Aorta (tissue), 5 donors: ENCODE results near the gene PPFIA4. TPM values are rescaled to one million over a fixed set of nuclear protein-coding genes. Genes with fewer than 3 reads are reported as not detected.

Experiments
- ATAC-seq: fragments of 200-7000 bp; cut with Tn5 transposase; one replicate; pipeline ENCODE4 v1.9.1; 2022; ENCODE audit warnings: moderate library complexity; ENCODE audit not compliant: low FRiP score
- DNase-seq, 2 donors: peaks; one replicate each; pipeline ENCODE4 v3.0.0-alpha.2; 2020
- H3K27ac ChIP-seq, 2 donors: one replicate each; pipeline ENCODE4 v1.5.1; 2013; ENCODE audit warnings: low read length in 2 of 2, mild to moderate bottlenecking in 2 of 2, moderate library complexity in 2 of 2, control low read depth in 1 of 2, inconsistent platforms in 1 of 2, low read depth in 1 of 2
- H3K27me3 ChIP-seq, 2 donors: one replicate each; pipeline ENCODE4 v1.6.1; 2013; ENCODE audit warnings: control low read depth in 1 of 2, low read length in 1 of 2, mild to moderate bottlenecking in 1 of 2, moderate library complexity in 1 of 2; ENCODE audit not compliant: insufficient read depth in 2 of 2, control insufficient read depth in 1 of 2
- H3K36me3 ChIP-seq, 2 donors: one replicate each; pipeline ENCODE4 v1.6.1; 2013; ENCODE audit warnings: control low read depth in 1 of 2, low read length in 1 of 2, mild to moderate bottlenecking in 1 of 2; ENCODE audit not compliant: insufficient read depth in 2 of 2, control insufficient read depth in 1 of 2
- H3K4me1 ChIP-seq, 2 donors: one replicate each; pipeline ENCODE4 v1.6.1; 2013; ENCODE audit warnings: low read length in 2 of 2, control low read depth in 1 of 2, mild to moderate bottlenecking in 1 of 2, moderate library complexity in 1 of 2; ENCODE audit not compliant: insufficient read depth in 2 of 2, control insufficient read depth in 1 of 2
- H3K4me3 ChIP-seq, 2 donors: one replicate each; pipeline ENCODE4 v1.5.1; 2013; ENCODE audit warnings: low read length in 2 of 2, control low read depth in 1 of 2, mild to moderate bottlenecking in 1 of 2
- H3K9me3 ChIP-seq: one replicate; pipeline ENCODE4 v1.6.1; 2013; ENCODE audit warnings: mild to moderate bottlenecking, low read length; ENCODE audit not compliant: control insufficient read depth
- WGBS, 2 donors: extraction: QIAGEN DNeasy Blood & Tissue Kit; methylation state at CpG; one replicate each; pipeline ENCODE4 v1.1.7; 2013; 5-methylcytosine and 5-hydroxymethylcytosine counted together
- intact Hi-C, 2 donors: fragments of 100-400 bp; cut with DNase I; formaldehyde crosslinking; loops; one replicate each; pipeline versions ENCODE4 v1.14.2 to v1.15.0; 2022
- polyA plus RNA-seq, 2 donors: library from polyadenylated mRNA; stranded (reverse); fragments of 200-250 nt; gene quantifications; one replicate each; pipeline ENCODE4 v1.2.3, GENCODE V29; 2013
- total RNA-seq, 2 donors: library from RNA; stranded (reverse); fragmentation: NEBNext Ultra II Directional; extraction: Animal tissue kit (Norgen Biotek cat#: 25700); gene quantifications; one replicate each; pipeline ENCODE4 v1.2.1, GENCODE V29; 2021
- donor health status: healthy with polysubstance abuse.
- donor health status: Bipolar disorder and iron deficiency.
- donor health status: DM: no; HTN: no; CAD: no.
- donor health status: DM: no; HTN: no; CAD: no.
- donor health status: DM: yes; HTN: yes; CAD: no.

PPFIA4 gene
- total and polyA plus RNA-seq, 4 donors: 3.3 to 22.7 (median 13.0) TPM

DNA sequence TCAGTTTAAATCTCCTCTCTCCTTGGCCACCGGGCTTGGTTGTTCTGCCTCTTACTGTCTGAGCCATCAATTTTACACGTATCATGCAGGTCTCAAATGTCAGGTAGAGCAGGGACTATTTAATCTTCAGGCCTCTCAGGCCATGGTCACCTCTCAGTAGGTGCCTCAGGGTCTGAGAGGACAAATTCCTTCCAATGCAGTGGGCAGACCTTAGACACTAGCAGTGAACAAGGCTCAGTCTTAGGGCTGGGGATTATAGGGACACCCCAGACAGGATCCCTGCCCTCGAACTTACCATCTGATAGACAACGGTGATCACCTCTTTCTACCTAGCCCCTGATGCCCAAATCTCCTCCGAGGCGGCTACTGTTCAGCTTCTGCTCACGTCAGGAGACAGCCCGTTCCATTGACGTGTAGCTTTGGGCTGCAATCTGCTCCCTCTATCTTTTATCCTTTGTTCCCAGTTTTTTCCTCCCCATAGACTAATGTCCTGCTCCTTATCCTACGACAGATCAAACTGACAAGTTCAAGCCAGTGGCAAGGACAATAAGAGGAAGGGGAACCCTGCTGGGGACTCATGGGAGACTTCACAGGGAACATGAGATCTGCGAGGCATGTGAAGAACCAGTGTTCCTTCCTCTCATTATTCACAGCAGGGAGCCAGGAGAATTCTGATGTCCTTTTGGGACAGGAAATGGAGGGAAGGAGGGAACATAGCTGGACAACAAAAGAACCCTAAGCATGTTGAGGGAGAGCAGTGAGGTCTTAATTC is 60.9 kb downstream of the PPFIA4 start:
- ATAC-seq (no peak), DNase-seq (no peak)
- no peaks in the 10 kb centered on the region for H3K9me3 ChIP-seq
- WGBS, 2 donors: 88 to 91% methylated on average over 11 of the region's 11 CpGs
- H3K4me1 ChIP-seq: no peaks in the 10 kb centered on the region
- no peak overlapping the region for H3K4me3 ChIP-seq
- no peaks in the 10 kb centered on the region for H3K27me3 ChIP-seq
- no peaks in the 10 kb centered on the region for H3K36me3 ChIP-seq
- no peak overlapping the region for H3K27ac ChIP-seq
- intact Hi-C loops: no loop called here

DNA sequence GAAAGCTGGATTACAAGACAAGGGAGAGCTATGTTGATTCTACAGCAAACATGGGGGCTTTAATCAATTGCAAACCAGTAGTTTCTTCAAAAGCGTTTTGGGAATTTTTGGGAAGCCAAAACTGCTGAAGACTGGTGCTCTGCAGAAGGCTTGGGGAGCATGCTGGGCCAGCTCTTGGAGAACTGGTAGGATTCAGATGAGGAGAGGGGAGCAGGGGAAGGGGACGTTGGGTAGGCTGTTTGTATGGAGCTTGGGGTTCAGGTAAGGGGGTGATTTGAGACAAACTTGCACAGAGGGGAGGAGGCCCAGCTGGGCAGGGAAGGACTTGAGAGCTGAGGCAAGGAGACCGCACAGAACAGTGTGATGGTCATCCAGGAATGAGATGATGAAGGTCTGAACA is 62.1 kb downstream of the PPFIA4 start:
- Histone ChIP-seq H3K36me3 (no peaks in the 10 kb centered on the region), H3K27me3 (no peaks in the 10 kb centered on the region), H3K4me3 (no peak overlapping the region), H3K27ac (no peak overlapping the region), H3K4me1 (no peaks in the 10 kb centered on the region), H3K9me3 (no peaks in the 10 kb centered on the region)
- 90 to 93% methylated on average over 3 of the region's 3 CpGs for WGBS, 2 donors
- ATAC-seq (no peak), DNase-seq (no peak)
- intact Hi-C loops: no loop called here

DNA sequence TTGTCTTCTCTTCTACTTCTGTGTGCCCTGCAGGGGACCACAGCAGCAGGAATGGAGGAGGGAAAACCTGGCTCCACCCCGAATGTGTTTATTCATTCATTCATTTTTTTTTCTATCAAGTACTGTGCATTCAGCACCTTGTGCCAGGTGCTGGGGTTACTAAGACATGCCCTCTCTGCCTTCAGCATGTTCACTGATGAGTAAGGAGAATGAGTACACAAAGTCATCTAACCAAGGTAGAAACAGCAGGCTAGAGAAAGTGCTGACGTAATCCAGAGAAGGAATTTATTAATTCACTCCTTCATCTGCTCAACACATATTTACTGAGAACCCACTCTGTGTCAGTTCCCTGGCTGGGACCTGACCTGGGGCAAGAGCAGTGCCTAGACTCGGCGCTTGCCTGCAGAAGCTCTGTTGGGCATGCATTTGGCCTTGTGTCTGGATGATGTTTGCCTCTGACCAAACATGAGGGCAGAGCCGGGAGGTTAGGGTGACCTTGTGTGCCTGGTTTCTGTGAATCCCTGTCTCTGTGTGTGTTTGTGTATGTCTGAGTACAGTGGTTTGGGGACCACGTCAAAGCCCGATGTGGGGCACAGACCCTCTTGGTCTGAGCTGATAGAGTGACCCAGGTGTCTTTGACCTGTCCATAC is 62.8 kb downstream of the PPFIA4 start:
- ATAC-seq: no peak

DNA sequence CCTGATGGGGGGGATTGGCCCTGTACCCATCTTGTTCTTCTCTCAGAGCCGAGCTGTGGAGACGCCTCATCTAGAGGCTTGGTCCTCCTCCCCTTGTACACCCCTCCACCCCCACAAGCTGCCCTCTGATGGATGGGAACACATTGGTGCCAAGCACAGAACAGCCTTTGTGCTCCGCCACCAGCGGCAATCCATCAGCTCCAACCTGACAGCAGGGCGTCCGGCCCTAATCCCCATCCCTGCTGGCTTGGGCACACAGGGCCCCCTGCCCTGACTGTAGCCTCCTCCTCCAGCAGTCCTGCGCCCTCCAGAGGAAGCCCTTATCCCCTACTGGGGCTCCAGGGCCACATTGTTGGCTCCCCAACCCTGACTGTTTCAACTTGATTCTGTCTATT is 63.4 kb downstream of the PPFIA4 start:
- H3K36me3 ChIP-seq: no peaks in the 10 kb centered on the region
- H3K4me1 ChIP-seq: no peaks in the 10 kb centered on the region
- ATAC-seq (no peak), DNase-seq (no peak)
- H3K27ac ChIP-seq: no peak overlapping the region
- H3K9me3 ChIP-seq: no peaks in the 10 kb centered on the region
- no peaks in the 10 kb centered on the region for H3K27me3 ChIP-seq
- intact Hi-C loops: no loop called here
- WGBS, 2 donors: 56 to 73% methylated on average over 7 of the region's 7 CpGs
- no peak overlapping the region for H3K4me3 ChIP-seq

More for the DNA sequence above, 62.8 kb downstream of the PPFIA4 start:
- no peaks in the 10 kb centered on the region for H3K36me3 ChIP-seq
- DNase-seq: no peak
- H3K27ac ChIP-seq: no peak overlapping the region
- no peaks in the 10 kb centered on the region for H3K4me1 ChIP-seq
- WGBS, 2 donors: 70 to 79% methylated on average over 7 of the region's 7 CpGs
- no peaks in the 10 kb centered on the region for H3K9me3 ChIP-seq
- H3K27me3 ChIP-seq: no peaks in the 10 kb centered on the region
- no peak overlapping the region for H3K4me3 ChIP-seq
- intact Hi-C loops: no loop called here

DNA sequence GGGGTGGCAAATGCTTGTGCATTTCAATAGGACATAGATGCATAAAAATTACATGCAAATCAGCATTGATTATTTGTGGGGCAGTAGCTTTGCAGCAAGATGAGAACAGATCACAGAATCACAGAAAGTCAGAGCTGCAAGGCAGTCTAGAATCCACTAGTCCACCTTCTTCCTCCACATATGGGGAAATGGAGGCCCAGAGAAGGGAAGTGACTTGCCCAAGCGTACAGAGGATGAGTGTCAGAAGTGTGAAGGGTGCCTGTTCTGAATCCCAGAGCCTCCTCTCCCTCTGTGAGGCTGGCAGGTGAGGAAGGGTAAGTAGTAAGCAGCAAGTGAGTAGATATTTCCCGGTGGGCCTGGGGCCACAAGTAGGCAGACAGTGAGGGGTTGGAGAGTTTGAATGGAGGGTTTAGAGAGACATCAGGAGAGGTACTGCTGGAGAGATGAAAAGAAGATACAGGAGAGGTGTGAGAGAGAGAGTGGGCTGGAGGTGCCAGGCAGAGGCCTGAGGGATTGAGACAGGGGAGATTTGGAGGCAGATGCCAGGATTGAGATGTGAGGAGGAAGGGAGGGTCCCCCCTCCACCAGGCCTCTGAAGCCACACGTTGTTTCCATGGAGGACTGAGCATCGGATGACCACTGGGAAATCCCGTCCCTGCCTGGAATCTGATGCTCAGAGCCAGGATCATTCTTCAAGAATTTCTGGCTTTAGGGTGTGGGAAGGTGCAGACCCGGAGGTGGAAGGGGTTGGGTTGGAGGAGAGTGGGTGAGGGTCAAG is 64.3 kb downstream of the PPFIA4 start:
- ATAC-seq (no peak), DNase-seq (no peak)
- intact Hi-C loops: no loop called here
- H3K27ac ChIP-seq: no peak overlapping the region
- H3K4me1 ChIP-seq: no peaks in the 10 kb centered on the region
- 75 to 82% methylated on average over 5 to 6 of the region's 6 CpGs for WGBS, 2 donors
- H3K27me3 ChIP-seq: no peaks in the 10 kb centered on the region
- no peak overlapping the region for H3K4me3 ChIP-seq
- no peaks in the 10 kb centered on the region for H3K9me3 ChIP-seq
- H3K36me3 ChIP-seq: no peaks in the 10 kb centered on the region

GRCh38 chr1:203091199-203091477 is 64.8 kb downstream of the PPFIA4 start:
- Histone ChIP-seq H3K27ac (no peak overlapping the region), H3K36me3 (no peaks in the 10 kb centered on the region), H3K27me3 (no peaks in the 10 kb centered on the region), H3K4me1 (no peaks in the 10 kb centered on the region), H3K4me3 (no peak overlapping the region), H3K9me3 (no peaks in the 10 kb centered on the region)
- DNase-seq (no peak), ATAC-seq (no peak)
- 66 to 94% methylated on average over 4 of the region's 4 CpGs for WGBS, 2 donors
- intact Hi-C loops: no loop called here

DNA sequence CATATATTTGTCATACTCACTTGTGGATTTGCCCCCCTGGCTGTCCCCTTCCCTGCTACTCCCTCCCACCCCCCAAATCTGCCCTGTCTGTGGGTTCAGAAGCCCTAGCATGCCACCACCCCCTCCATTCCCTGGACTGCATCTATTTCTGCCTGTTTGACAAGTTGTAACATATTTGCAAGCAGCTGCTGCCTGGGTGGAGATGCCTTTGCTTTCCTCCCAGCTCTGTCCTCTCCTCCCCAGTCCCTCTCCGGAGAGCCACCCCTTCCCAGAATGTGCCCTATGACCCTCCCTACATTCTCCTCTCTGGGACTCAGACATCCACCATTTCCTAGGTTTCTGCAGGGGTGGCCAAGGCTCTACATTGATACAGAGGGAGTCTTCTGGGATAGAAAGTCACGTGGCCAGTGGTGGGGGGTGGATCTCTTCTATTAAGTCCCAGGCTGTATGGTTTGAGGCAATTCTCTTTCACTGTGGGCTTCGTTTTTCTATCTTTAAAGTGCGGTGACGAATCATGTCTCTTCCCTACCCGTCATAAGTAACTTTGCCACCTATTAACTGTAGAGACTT is 65.6 kb downstream of the PPFIA4 start:
- H3K9me3 ChIP-seq: no peaks in the 10 kb centered on the region
- H3K27me3 ChIP-seq: no peaks in the 10 kb centered on the region
- 77 to 82% methylated on average over 6 of the region's 6 CpGs for WGBS, 2 donors
- DNase-seq (no peak), ATAC-seq (no peak)
- intact Hi-C loops: no loop called here
- no peak overlapping the region for H3K4me3 ChIP-seq
- no peaks in the 10 kb centered on the region for H3K36me3 ChIP-seq
- no peak overlapping the region for H3K27ac ChIP-seq
- no peaks in the 10 kb centered on the region for H3K4me1 ChIP-seq

- no peaks in the 10 kb centered on the region for H3K4me1 ChIP-seq
- no peaks in the 10 kb centered on the region for H3K36me3 ChIP-seq
- 83 to 92% methylated on average over 1 of the region's 1 CpG for WGBS, 2 donors
- no peak overlapping the region for H3K4me3 ChIP-seq
- peaks cover 2% of the 10 kb centered on the region for H3K9me3 ChIP-seq
- ATAC-seq: no peak
- no peak overlapping the region for H3K27ac ChIP-seq
- intact Hi-C loops: no loop called here
- no peaks in the 10 kb centered on the region for H3K27me3 ChIP-seq
- no peak for DNase-seq
Measured at GRCh38 chr1:203093754-203094410, 67.6 kb downstream of the PPFIA4 start.
